ENCODE results near the gene IRF2. TPM values are rescaled to one million over a fixed set of nuclear protein-coding genes. Genes with fewer than 3 reads are reported as not detected.

IRF2 gene
- total RNA-seq, 4 donors from 2014 or later: 32.3 to 50.1 (median 36.4) TPM

GRCh38 chr4:184424993-184425758 is 49.2 kb downstream of the IRF2 start:
- TF ChIP-seq POLR2A (IDR thresholded peaks at IDR 0.05; ENCODE audit: low read depth) (no peak), EP300 (IDR thresholded peaks at IDR 0.05) (no peak), POLR2AphosphoS5 (IDR thresholded peaks at IDR 0.05) (no peak), CTCF (IDR thresholded peaks at IDR 0.05) (no peak)
- intact Hi-C loops (cut with DNase I): no loop called here
- Histone ChIP-seq H3K4me3 (no peak overlapping the region), H3K9me3 (peaks cover 0 to 6% (median 0%) of the 10 kb centered on the region in 4 donors), H3K27ac (replicated peaks in 1 of 4) (peak overlapping the region in 3 of 4 donors; percentile 8 to 51 (median 31)), H3K4me1 (peaks cover 29 to 52% (median 41%) of the 10 kb centered on the region in 4 donors), H3K27me3 (no peaks in the 10 kb centered on the region), H3K36me3 (peaks cover 3 to 51% (median 49%) of the 10 kb centered on the region in 4 donors)
- WGBS: 68% methylated on average over 11 of the region's 17 CpGs
- DNase-seq (ENCODE audit: extremely low spot score): no peak

- peaks cover 3 to 51% (median 49%) of the 10 kb centered on the region in 4 donors for H3K36me3 ChIP-seq
- H3K4me3 ChIP-seq: no peak overlapping the region
- 92% methylated on average over 3 of the region's 3 CpGs for WGBS
- peaks cover 0 to 6% (median 0%) of the 10 kb centered on the region in 4 donors for H3K9me3 ChIP-seq
- intact Hi-C loops (cut with DNase I): no loop called here
- peaks cover 21 to 45% (median 37%) of the 10 kb centered on the region in 4 donors for H3K4me1 ChIP-seq
- DNase-seq (ENCODE audit: extremely low spot score): no peak
- no peaks in the 10 kb centered on the region for H3K27me3 ChIP-seq
- peak overlapping the region in 2 of 4 donors; percentile 31 to 51 for H3K27ac ChIP-seq (replicated peaks in 1 of 4)
- TF ChIP-seq CTCF (IDR thresholded peaks at IDR 0.05): no peak
- TF ChIP-seq POLR2AphosphoS5 (IDR thresholded peaks at IDR 0.05): no peak
- TF ChIP-seq POLR2A (IDR thresholded peaks at IDR 0.05; ENCODE audit: low read depth): no peak
- no peak for TF ChIP-seq EP300 (IDR thresholded peaks at IDR 0.05)
These were observed 50.1 kb downstream of the IRF2 start for GRCh38 chr4:184424279-184424678.

GRCh38 chr4:184423003-184423686 is 51.2 kb downstream of the IRF2 start:
- Histone ChIP-seq H3K9me3 (peaks cover 0 to 6% (median 0%) of the 10 kb centered on the region in 4 donors), H3K27ac (replicated peaks in 1 of 4) (no peak overlapping the region), H3K4me1 (peaks cover 16 to 44% (median 35%) of the 10 kb centered on the region in 4 donors), H3K27me3 (no peaks in the 10 kb centered on the region), H3K36me3 (peaks cover 6 to 53% (median 47%) of the 10 kb centered on the region in 4 donors), H3K4me3 (no peak overlapping the region)
- DNase-seq (ENCODE audit: extremely low spot score): no peak
- TF ChIP-seq CTCF (IDR thresholded peaks at IDR 0.05) (no peak), POLR2A (IDR thresholded peaks at IDR 0.05; ENCODE audit: low read depth) (no peak), POLR2AphosphoS5 (IDR thresholded peaks at IDR 0.05) (no peak), EP300 (IDR thresholded peaks at IDR 0.05) (no peak)
- intact Hi-C loops (cut with DNase I): no loop called here
- WGBS: 79% methylated on average over 13 of the region's 13 CpGs

- Histone ChIP-seq H3K4me1 (peaks cover 13 to 45% (median 36%) of the 10 kb centered on the region in 4 donors), H3K9me3 (peaks cover 0 to 6% (median 0%) of the 10 kb centered on the region in 4 donors), H3K27me3 (no peaks in the 10 kb centered on the region), H3K27ac (replicated peaks in 1 of 4) (no peak overlapping the region), H3K36me3 (peaks cover 12 to 53% (median 49%) of the 10 kb centered on the region in 4 donors), H3K4me3 (no peak overlapping the region)
- no peak for TF ChIP-seq EP300 (IDR thresholded peaks at IDR 0.05)
- no peak for TF ChIP-seq POLR2A (IDR thresholded peaks at IDR 0.05; ENCODE audit: low read depth)
- no peak for TF ChIP-seq CTCF (IDR thresholded peaks at IDR 0.05)
- TF ChIP-seq POLR2AphosphoS5 (IDR thresholded peaks at IDR 0.05): no peak
- DNase-seq (ENCODE audit: extremely low spot score): no peak
- 65% methylated on average over 3 of the region's 3 CpGs for WGBS
- intact Hi-C loops (cut with DNase I): no loop called here
These were observed 52.0 kb downstream of the IRF2 start for GRCh38 chr4:184422378-184422777.
